IMR-90 (cell line): ENCODE measurements around the gene COL6A3. TPM values are rescaled to one million over a fixed set of nuclear protein-coding genes. Genes with fewer than 3 reads are reported as not detected.

Experiments used
- ATAC-seq: fragments of 200-7000 bp; cut with Tn5 transposase; 2 replicates; pipeline ENCODE4 v1.9.1; 2020; ENCODE audit warnings: low read depth, mild to moderate bottlenecking, moderate library complexity
- BruUV-seq: library from RNA; stranded (reverse); fragments of 400-500 nt; replicated peaks from 2 replicates; lab custom pipeline; 2021; lab: Mats Ljungman, UMichigan
- CTCF ChIA-PET: fragments of 300-600 bp; formaldehyde crosslinking; extraction: SDS; loops from one replicate; lab custom pipeline; 2021; ENCODE audit warnings: antibody characterized with exemption; lab: Yijun Ruan, JAX
- POLR2A ChIA-PET: fragments of 300-600 bp; sonication (Branson Sonifier 250); formaldehyde crosslinking; loops from one replicate; lab custom pipeline; 2022; ENCODE audit warnings: antibody characterized with exemption; ENCODE audit not compliant: unreplicated experiment; lab: Charles Lee
- DNase-seq: peaks from one replicate; pipeline ENCODE4 v3.0.0; 2013
- H2AFZ ChIP-seq: replicated peaks from 2 replicates; pipeline ENCODE3; 2013; ENCODE audit warnings: low read length, mild to moderate bottlenecking; ENCODE audit not compliant: poor library complexity
- H2AK5ac ChIP-seq: 2 replicates; pipeline ENCODE4 v1.6.1; 2013; ENCODE audit warnings: low read depth, low read length, inconsistent platforms
- H2AK9ac ChIP-seq: replicated peaks from 2 replicates; pipeline ENCODE3; 2013; ENCODE audit warnings: mild to moderate bottlenecking, low read depth, low read length, moderate library complexity; ENCODE audit not compliant: poor library complexity
- H2BK120ac ChIP-seq: 2 replicates; pipeline ENCODE4 v1.6.1; 2013; ENCODE audit warnings: low read depth, low read length, inconsistent platforms
- H2BK15ac ChIP-seq: 3 replicates; pipeline ENCODE4 v1.6.1; 2013; ENCODE audit warnings: low read depth, low read length, inconsistent platforms
- H2BK20ac ChIP-seq: 2 replicates; pipeline ENCODE4 v1.6.1; 2013; ENCODE audit warnings: low read depth, mild to moderate bottlenecking, inconsistent platforms, low read length, moderate library complexity
- H2BK5ac ChIP-seq: 2 replicates; pipeline ENCODE4 v1.6.1; 2013; ENCODE audit warnings: mild to moderate bottlenecking, low read depth, low read length, inconsistent platforms; ENCODE audit not compliant: poor library complexity, severe bottlenecking
- H3K14ac ChIP-seq: replicated peaks from 2 replicates; pipeline ENCODE4 v1.6.1; 2013; ENCODE audit warnings: low read depth, low read length, inconsistent platforms
- H3K18ac ChIP-seq: 2 replicates; pipeline ENCODE4 v1.6.1; 2013; ENCODE audit warnings: low read depth, low read length, control low read depth
- H3K23ac ChIP-seq: 2 replicates; pipeline ENCODE4 v1.6.1; 2013; ENCODE audit warnings: low read depth, low read length, inconsistent platforms
- H3K27ac ChIP-seq: 2 replicates; pipeline ENCODE4 v1.5.1; 2013; ENCODE audit warnings: mild to moderate bottlenecking, control low read depth, low read length; ENCODE audit not compliant: insufficient read depth
- H3K27me3 ChIP-seq: 2 replicates; pipeline ENCODE4 v1.6.1; 2013; ENCODE audit warnings: low read length; ENCODE audit not compliant: control insufficient read depth, insufficient read depth
- H3K36me3 ChIP-seq: 2 replicates; pipeline ENCODE4 v1.6.1; 2013; ENCODE audit warnings: low read length, mixed read lengths; ENCODE audit not compliant: control insufficient read depth, insufficient read depth
- H3K4ac ChIP-seq: 2 replicates; pipeline ENCODE4 v1.6.1; 2013; ENCODE audit warnings: low read depth, low read length, inconsistent platforms
- H3K4me1 ChIP-seq: 2 replicates; pipeline ENCODE4 v1.6.1; 2013; ENCODE audit warnings: low read length, mixed read lengths; ENCODE audit not compliant: control insufficient read depth, insufficient read depth
- H3K4me2 ChIP-seq: 2 replicates; pipeline ENCODE4 v1.6.1; 2013; ENCODE audit warnings: low read depth, mild to moderate bottlenecking, control low read depth, low read length, moderate library complexity
- H3K4me3 ChIP-seq: 2 replicates; pipeline ENCODE4 v1.5.1; 2013; ENCODE audit warnings: low read depth, mild to moderate bottlenecking, control low read depth, low read length, moderate library complexity; ENCODE audit not compliant: insufficient read depth
- H3K56ac ChIP-seq: 2 replicates; pipeline ENCODE4 v1.6.1; 2013; ENCODE audit warnings: low read length, inconsistent platforms; ENCODE audit not compliant: insufficient read depth; ENCODE audit errors: extremely low read depth
- H3K79me1 ChIP-seq, 2 experiments: 2 replicates each; pipeline ENCODE4 v1.6.1; 2013; ENCODE audit warnings: low read length in 2 of 2, inconsistent platforms in 1 of 2, low read depth in 1 of 2
- H3K9ac ChIP-seq: 2 replicates; pipeline ENCODE4 v1.6.1; 2013; ENCODE audit warnings: low read depth, low read length, control low read depth
- H3K9me1 ChIP-seq: 2 replicates; pipeline ENCODE4 v1.6.1; 2013; ENCODE audit warnings: low read length, inconsistent platforms; ENCODE audit not compliant: insufficient read depth
- H3K9me3 ChIP-seq: 2 replicates; pipeline ENCODE4 v1.6.1; 2013; ENCODE audit warnings: low read length; ENCODE audit not compliant: control insufficient read depth, insufficient read depth
- H4K20me1 ChIP-seq: 2 replicates; pipeline ENCODE4 v1.6.1; 2013; ENCODE audit warnings: low read length, inconsistent platforms; ENCODE audit not compliant: insufficient read depth
- H4K5ac ChIP-seq: 2 replicates; pipeline ENCODE4 v1.6.1; 2013; ENCODE audit warnings: mild to moderate bottlenecking, low read depth, low read length, control low read depth
- H4K8ac ChIP-seq, 2 experiments: 2 replicates each; pipeline ENCODE4 v1.6.1; 2013; ENCODE audit warnings: low read depth in 2 of 2, low read length in 2 of 2, control low read depth in 1 of 2, inconsistent platforms in 1 of 2
- H4K91ac ChIP-seq: 2 replicates; pipeline ENCODE4 v1.6.1; 2013; ENCODE audit warnings: low read depth, low read length, inconsistent platforms; ENCODE audit not compliant: insufficient read depth
- BHLHE40 ChIP-seq: fragments of 150-350 bp; IDR thresholded peaks from 2 replicates; pipeline ENCODE4 v1.6.1; 2016; ENCODE audit warnings: mild to moderate bottlenecking, low read depth, low read length
- CEBPB ChIP-seq: IDR thresholded peaks from 2 replicates; pipeline ENCODE4 v1.6.1; 2012; ENCODE audit warnings: low read depth, low read length, improper control_type of control experiment
- MAFK ChIP-seq: IDR thresholded peaks from 2 replicates; pipeline ENCODE4 v1.6.1; 2012; ENCODE audit warnings: low read depth, low read length, improper control_type of control experiment
- MAZ ChIP-seq: IDR thresholded peaks from 2 replicates; pipeline ENCODE4 v1.6.1; 2012; ENCODE audit warnings: low read depth, mild to moderate bottlenecking, low read length, improper control_type of control experiment, moderate library complexity, borderline replicate concordance
- NFE2L2 ChIP-seq: fragments of 150-350 bp; IDR thresholded peaks from 2 replicates; pipeline ENCODE4 v1.6.1; 2016; ENCODE audit warnings: low read depth, mild to moderate bottlenecking, low read length
- RAD21 ChIP-seq: IDR thresholded peaks from 2 replicates; pipeline ENCODE4 v1.6.1; 2012; ENCODE audit warnings: low read length, improper control_type of control experiment
- WGBS, 2 experiments: methylation state at CpG; one replicate each; pipeline versions ENCODE4 v1.1.5 to v1.1.7; 2013; ENCODE audit warnings: missing lambda C conversion rate in 2 of 2; ENCODE audit not compliant: insufficient read length in 1 of 2; ENCODE audit errors: extremely low coverage in 2 of 2; 5-methylcytosine and 5-hydroxymethylcytosine counted together
- dilution Hi-C: fragments of 300-500 bp; cut with HindIII; formaldehyde crosslinking; loops from one replicate; pipeline ENCODE4 v1.14.3; 2018; ENCODE audit warnings: low sequenced_read_pairs; ENCODE audit not compliant: unreplicated experiment
- in situ Hi-C: fragments of 300-500 bp; cut with MboI; formaldehyde crosslinking; loops from 3 replicates; pipeline ENCODE4 v1.14.3; 2019; ENCODE audit warnings: low sequenced_read_pairs, inconsistent platforms, mixed read lengths
- intact Hi-C: fragments of 100-400 bp; cut with micrococcal nuclease; formaldehyde crosslinking; loops from 2 replicates; pipeline ENCODE4 v1.10.0; 2022
- polyA plus RNA-seq, 3 experiments: library from polyadenylated mRNA; depleted of rRNA; stranded (reverse); fragments of >200 nt; gene quantifications; 2 replicates each; pipeline ENCODE4 v1.2.3, GENCODE V29; 2012; ENCODE audit warnings: low replicate concordance in 1 of 3
- total RNA-seq: library from RNA; depleted of rRNA; stranded (reverse); fragments of >200 nt; gene quantifications from 2 replicates; pipeline ENCODE4 v1.2.3, GENCODE V29; 2012
- TF ChIP-seq, protein P1 (sequence below): fragments of 150-350 bp; IDR thresholded peaks from 2 replicates; pipeline ENCODE4 v1.6.1; 2017; ENCODE audit warnings: mild to moderate bottlenecking, antibody characterized with exemption, low read length, low read depth
- TF ChIP-seq, protein P2 (sequence below): fragments of 150-350 bp; IDR thresholded peaks from 2 replicates; pipeline ENCODE4 v1.6.1; 2016; ENCODE audit warnings: low read depth, mild to moderate bottlenecking, low read length, moderate library complexity, borderline replicate concordance

Gene COL6A3
- total and polyA plus RNA-seq, 2 of the 4 experiments (the other 2 are of a cell fraction) = 964 to 1,855 TPM

GRCh38 chr2:237306083-237306786 is 107.7 kb downstream of the COL6A3 start:
- intact Hi-C loops = no loop called here
- no peak overlapping the region for H3K4me2 ChIP-seq
- H2BK5ac ChIP-seq = peak overlapping the region; percentile 95
- peak overlapping the region; percentile 73 for H2AFZ ChIP-seq
- H3K56ac ChIP-seq = peak overlapping the region; percentile 63
- peak overlapping the region; percentile 89 to 94 for H4K8ac ChIP-seq
- dilution Hi-C loops = no loop called here
- H2BK20ac ChIP-seq = peak overlapping the region; percentile 97
- H3K9ac ChIP-seq = peak overlapping the region; percentile 8; the same call in 1 of the 2 replicates
- peak overlapping the region; percentile 97 for H3K18ac ChIP-seq
- H4K91ac ChIP-seq = peak overlapping the region; percentile 99
- ChIA-PET CTCF (no interaction called here), POLR2A (no interaction called here)
- H3K27me3 ChIP-seq = no peaks in the 10 kb centered on the region
- H2BK15ac ChIP-seq = peak overlapping the region; percentile 99
- peaks cover 28% of the 10 kb centered on the region for H3K9me1 ChIP-seq
- peak overlapping the region; percentile 100 for H2AK5ac ChIP-seq
- in situ Hi-C loops = no loop called here
- 0% methylated on average over 2 of the region's 7 CpGs; no CpG with 5 or more reads in 1 of the 2 experiments for WGBS, 2 experiments
- no peak overlapping the region for H3K4me3 ChIP-seq
- peak overlapping the region; percentile 99 for H3K4ac ChIP-seq
- no peaks in the 10 kb centered on the region for H3K36me3 ChIP-seq
- peak; percentile 91 for DNase-seq
- BruUV-seq = no TSS peak
- H4K5ac ChIP-seq = peak overlapping the region; percentile 90
- peaks cover 1% of the 10 kb centered on the region; the same call in 1 of the 2 replicates for H3K9me3 ChIP-seq
- peak overlapping the region; percentile 92 for H3K23ac ChIP-seq
- H4K20me1 ChIP-seq = no peaks in the 10 kb centered on the region
- peaks cover under 1 to 31% of the 10 kb centered on the region in 2 experiments; a peak in 3 of 4 replicates for H3K79me1 ChIP-seq
- peaks cover 19% of the 10 kb centered on the region for H3K4me1 ChIP-seq
- ATAC-seq = peak; percentile 63
- TF ChIP-seq BHLHE40 (no peak; the same call in 1 of the 2 replicates), MAZ (no peak), RAD21 (peak; percentile 20; the same call in 1 of the 2 replicates), NFE2L2 (peak; percentile 26; the same call in 1 of the 2 replicates), CEBPB (0 out of 2 replicates have a peak, but pooled peaks have one; percentile 2), MAFK (peak; percentile 43)
- TF ChIP-seq, protein P1, sequence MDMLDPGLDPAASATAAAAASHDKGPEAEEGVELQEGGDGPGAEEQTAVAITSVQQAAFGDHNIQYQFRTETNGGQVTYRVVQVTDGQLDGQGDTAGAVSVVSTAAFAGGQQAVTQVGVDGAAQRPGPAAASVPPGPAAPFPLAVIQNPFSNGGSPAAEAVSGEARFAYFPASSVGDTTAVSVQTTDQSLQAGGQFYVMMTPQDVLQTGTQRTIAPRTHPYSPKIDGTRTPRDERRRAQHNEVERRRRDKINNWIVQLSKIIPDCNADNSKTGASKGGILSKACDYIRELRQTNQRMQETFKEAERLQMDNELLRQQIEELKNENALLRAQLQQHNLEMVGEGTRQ = peak; percentile 74
- TF ChIP-seq, protein P2, sequence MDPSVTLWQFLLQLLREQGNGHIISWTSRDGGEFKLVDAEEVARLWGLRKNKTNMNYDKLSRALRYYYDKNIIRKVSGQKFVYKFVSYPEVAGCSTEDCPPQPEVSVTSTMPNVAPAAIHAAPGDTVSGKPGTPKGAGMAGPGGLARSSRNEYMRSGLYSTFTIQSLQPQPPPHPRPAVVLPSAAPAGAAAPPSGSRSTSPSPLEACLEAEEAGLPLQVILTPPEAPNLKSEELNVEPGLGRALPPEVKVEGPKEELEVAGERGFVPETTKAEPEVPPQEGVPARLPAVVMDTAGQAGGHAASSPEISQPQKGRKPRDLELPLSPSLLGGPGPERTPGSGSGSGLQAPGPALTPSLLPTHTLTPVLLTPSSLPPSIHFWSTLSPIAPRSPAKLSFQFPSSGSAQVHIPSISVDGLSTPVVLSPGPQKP = no peak
- peak overlapping the region; percentile 90 for H3K27ac ChIP-seq
- peak overlapping the region; percentile 91 for H3K14ac ChIP-seq
- peak overlapping the region; percentile 97 for H2BK120ac ChIP-seq
- peak overlapping the region; percentile 95 for H2AK9ac ChIP-seq
